GM12801 (cell line): Measurements from ENCODE around the gene VPS37B.

Experiments
- TF ChIP-seq, protein P1 (sequence below): IDR thresholded peaks from one replicate; pipeline ENCODE4 v1.5.1; 2011; ENCODE audit warnings: control low read depth; ENCODE audit not compliant: insufficient read length; ENCODE audit errors: extremely low read depth

Gene VPS37B

DNA sequence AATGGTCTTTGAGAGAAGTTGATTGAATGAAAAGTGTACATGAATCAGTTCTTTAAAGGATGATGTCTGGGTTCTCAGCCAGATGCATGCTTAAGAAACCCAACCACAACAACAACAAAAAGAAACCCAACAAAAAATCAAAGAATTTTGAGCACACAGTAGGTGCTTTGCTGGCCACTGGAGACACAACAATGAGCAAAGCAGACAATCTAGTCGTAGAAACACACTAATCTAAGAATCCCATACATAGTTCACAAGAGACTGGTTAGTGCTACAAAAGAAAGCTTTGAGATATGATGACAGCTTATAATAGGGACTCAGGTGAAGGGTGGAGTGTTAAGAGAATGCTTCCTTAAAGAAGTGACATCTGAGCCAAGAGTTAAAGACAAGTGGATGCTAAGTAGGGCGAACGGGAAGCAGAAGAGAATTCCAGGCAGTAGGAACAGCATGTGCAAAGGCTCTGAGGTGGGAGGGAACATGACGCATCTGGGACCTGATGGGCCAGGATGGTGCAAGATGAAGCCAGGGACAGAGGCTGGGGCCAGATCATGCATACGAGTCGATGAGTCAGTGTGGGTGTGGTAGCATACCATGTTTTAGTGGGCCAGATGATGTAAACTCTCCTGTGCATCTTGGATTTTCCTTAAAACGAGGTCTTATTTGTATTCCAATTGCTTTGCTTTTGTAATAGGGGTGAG is 65.3 kb downstream of the VPS37B start:
- TF ChIP-seq, protein P1, sequence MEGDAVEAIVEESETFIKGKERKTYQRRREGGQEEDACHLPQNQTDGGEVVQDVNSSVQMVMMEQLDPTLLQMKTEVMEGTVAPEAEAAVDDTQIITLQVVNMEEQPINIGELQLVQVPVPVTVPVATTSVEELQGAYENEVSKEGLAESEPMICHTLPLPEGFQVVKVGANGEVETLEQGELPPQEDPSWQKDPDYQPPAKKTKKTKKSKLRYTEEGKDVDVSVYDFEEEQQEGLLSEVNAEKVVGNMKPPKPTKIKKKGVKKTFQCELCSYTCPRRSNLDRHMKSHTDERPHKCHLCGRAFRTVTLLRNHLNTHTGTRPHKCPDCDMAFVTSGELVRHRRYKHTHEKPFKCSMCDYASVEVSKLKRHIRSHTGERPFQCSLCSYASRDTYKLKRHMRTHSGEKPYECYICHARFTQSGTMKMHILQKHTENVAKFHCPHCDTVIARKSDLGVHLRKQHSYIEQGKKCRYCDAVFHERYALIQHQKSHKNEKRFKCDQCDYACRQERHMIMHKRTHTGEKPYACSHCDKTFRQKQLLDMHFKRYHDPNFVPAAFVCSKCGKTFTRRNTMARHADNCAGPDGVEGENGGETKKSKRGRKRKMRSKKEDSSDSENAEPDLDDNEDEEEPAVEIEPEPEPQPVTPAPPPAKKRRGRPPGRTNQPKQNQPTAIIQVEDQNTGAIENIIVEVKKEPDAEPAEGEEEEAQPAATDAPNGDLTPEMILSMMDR = no peak

DNA sequence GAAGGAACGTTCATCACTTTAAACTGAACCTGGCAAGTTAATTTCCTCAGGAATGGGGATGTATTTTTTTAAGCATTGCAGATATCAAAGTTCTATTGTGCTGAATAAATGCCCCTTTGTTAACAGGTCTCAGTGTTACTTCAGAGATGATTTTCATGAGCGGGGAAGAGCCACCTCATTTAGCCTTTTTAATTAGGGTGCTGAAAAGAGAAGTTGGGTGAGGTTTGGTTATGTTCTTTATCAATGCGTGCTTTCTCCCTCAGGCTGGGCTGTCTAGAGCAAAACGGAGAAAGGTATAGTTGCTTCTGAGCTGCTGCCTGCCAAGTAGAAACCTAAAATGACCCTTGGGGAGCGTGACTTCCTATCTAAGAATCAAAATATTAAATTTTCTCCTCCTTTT is 68.7 kb downstream of the VPS37B start:
- TF ChIP-seq, protein P1 = no peak

DNA sequence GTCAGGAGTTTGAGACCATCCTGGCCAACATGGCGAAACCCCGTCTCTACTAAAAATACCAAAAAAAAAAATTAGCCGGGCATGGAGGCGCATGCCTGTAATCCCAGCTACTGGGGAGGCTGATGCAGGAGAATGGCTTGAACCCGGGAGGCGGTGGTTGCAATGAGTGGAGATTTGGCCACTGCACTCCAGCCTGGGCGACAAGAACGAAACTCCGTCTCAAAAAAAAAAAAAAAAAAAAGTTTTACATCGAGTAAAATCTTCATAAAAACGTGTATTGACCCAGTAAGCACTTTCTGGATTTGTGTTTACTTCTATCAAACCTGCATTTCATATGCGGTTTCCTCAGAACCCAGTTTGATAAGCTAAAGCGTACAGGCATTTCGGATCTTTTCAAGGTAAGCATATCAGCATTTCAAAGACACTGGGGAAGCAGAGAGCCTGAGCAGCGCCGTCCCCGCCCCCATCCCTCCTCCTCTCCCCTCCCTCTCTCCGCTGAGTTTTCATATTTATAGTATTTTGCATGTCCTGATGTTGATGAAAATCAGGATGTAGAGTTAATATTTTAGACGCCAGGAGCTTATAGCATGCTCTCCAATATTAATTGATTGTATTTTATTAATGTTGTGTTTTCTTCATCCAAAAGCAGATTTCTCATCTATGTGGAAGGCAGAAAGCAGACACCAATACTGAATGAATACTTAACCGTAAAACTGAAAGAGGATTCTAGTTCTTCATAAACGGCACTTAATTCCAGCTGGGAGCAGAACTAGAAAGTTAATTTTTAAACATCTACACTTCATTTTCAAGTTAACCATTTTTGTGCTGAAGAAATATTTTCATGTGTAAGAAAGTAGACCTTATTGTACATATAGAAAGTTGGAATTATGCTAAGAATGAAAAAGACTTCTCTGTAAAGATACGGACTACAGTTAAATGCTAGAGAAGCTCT is 69.9 kb downstream of the VPS37B start:
- TF ChIP-seq, protein P1 = no peak

DNA sequence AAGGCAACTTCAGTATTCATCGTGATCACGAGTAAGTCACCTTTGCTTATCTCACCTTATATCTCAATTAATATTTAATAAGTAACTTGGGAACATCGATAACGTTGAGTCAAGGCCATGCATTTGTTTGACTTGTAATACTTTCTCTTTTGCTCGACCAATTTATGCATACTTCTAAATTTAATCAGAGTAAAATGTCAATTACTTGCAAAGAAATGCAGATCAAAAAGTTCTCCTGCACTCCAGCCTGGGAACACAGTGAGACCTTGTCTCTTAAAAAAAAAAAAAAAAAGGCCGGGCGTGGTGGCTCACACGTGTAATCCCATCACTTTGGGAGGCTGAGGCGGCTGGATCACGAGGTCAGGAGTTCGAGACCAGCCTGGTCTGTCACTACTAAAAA is 72.5 kb downstream of the VPS37B start:
- TF ChIP-seq, protein P1 = no peak

DNA sequence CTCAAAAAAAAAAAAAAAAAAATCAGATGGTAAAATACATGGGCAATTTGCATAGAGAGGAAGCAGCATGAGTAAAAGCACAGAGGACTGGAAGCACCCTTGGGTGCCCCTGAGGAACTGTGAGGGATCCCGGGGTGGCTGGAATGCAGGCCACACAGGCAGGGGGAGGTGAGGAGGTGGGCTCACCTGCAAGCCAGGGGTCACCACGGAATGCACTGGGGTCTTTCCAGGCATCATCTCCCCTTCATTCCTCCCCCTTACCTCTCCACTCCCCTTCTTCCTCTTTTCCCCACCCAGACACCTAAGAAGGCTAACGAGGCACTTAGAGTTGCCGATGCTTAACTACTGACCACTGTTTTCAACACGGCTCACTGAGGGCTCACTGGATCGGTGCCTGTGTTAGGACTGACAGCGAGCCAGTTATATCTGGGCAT is 75.1 kb downstream of the VPS37B start:
- TF ChIP-seq, protein P1 = no peak

DNA sequence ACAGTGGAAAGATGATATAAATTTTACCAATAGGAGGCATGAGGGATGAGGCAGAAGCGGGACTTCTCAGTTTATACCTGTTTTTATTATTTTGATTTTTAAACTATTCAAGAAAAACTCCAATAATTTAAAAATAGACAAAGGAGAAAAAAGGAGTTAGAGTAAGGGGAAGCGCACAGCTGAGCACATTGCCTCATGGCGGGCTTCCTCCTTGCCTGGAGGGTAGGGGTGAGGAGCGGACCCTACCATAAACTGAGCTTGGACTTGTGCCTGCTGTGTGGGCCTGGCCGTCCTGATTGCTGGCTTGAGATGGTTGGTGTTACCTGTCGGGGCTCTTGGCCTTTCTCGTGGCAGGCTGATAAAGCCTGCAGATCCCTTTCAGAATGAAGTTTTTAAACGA is 75.8 kb downstream of the VPS37B start:
- TF ChIP-seq, protein P1 = no peak

DNA sequence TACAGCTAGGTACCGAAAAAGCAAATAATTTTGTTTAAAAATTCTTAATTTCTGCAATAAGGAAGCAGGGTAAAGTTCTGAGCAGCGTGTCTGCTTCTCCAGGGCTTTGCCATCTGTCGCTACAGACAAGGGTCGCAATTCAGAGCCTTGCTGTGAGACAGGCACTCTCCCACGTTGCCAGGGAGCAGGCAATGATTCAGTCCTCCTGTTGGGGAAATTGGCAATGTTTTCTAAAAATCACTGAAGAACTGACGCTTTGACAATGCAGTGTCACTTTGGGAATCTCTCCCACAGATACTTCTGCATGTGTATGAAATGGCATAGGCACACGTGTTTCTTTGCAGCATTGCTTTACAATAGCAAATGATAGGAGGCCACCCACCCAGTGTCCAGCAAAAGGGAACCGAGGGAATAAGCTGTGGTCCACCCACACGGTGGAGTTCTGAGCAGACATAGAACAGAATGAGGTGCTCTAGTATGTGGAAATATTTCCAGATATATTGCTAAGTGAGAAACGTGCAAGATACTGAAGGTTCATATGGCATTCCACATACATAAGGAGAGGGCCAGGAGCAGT is 76.6 kb downstream of the VPS37B start:
- TF ChIP-seq, protein P1 = no peak
